Frontal cortex (tissue), 4 donors: ENCODE measurements around the gene DENND5A. TPM values are rescaled to one million over a fixed set of nuclear protein-coding genes. Genes with fewer than 3 reads are reported as not detected.
"Not testable (repeated sequence)": the region's sequence is repeated elsewhere in the genome, so short reads cannot be mapped to it uniquely, and the experiment has no call there.

Source experiments
- DNase-seq, 2 donors: peaks; one replicate each; pipeline ENCODE4 v3.0.0; 2012; ENCODE audit warnings: low spot score in 2 of 2
- FAIRE-seq: peaks from 2 replicates; lab custom pipeline; 2012; peaks lifted over from hg19 to GRCh38; lab: Jason Lieb, UNC
- total RNA-seq: library from RNA; depleted of rRNA; stranded (reverse); fragments of >200 nt; gene quantifications from one replicate; pipeline ENCODE4 v1.2.3, GENCODE V29; 2014
- donor health status: control.
- donor health status: control.
- donor health status: control.

Gene DENND5A
- total RNA-seq, 1 donor from 2014 or later = 119 TPM

DNA sequence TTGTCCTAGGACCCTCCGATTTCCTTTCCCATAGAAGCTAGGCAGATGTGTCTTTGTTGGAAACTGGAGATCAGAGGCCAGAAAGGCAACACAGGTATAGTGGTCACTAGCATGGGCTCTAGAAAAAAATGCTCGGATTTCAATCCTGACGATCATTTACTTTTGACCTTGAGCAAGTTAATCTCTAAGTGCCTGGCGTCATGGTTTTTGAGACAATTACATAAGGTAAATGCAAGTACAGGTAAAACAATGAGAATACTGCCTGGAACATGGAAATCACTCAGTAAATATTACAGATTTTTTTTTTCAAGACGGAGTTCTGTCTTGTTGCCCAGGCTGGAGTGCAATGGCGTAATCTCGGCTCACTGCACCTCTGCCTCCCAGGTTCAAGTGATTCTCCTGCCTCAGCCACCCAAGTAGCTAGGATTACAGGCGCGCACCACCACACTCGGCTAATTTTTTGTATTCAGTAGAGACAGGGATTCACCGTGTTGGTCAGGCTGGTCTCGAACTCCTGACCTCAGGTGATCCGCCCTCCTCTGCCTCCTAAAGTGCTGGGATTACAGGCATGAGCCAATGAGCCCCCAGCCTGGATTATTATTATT, 1.1 kb upstream of the DENND5A start:
- no peak for FAIRE-seq
- no peak for DNase-seq

GRCh38 chr11:9264316-9265210, 587 bp downstream of the DENND5A start:
- peak; percentile 50 to 52 for DNase-seq
- FAIRE-seq = no peak

DNA sequence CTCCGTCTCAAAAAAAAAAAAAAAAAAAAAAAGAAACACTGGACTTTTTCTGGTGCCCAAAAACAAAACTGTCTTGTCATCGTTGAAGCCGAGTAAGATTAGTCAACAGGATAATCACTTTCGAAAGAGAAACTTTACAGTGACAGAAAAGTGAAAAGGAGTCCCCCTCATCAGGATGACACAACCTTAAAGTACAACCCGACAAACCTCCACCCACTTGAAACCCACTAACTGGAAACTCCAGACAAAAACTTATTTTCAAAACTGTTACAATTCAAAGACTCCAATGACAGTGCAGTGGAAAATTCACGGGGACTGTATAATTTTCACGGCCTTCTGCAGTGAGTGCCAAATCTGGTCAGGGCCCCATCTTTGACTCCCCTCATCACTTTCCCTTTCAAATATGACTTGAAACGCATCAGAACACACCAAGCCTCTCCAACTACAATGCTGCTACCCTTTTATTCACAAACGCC, 1.3 kb downstream of the DENND5A start:
- no peak for FAIRE-seq
- peak; percentile 44 for DNase-seq

GRCh38 chr11:9260838-9261146, 4.4 kb downstream of the DENND5A start:
- DNase-seq, FAIRE-seq: not testable (repeated sequence)

DNA sequence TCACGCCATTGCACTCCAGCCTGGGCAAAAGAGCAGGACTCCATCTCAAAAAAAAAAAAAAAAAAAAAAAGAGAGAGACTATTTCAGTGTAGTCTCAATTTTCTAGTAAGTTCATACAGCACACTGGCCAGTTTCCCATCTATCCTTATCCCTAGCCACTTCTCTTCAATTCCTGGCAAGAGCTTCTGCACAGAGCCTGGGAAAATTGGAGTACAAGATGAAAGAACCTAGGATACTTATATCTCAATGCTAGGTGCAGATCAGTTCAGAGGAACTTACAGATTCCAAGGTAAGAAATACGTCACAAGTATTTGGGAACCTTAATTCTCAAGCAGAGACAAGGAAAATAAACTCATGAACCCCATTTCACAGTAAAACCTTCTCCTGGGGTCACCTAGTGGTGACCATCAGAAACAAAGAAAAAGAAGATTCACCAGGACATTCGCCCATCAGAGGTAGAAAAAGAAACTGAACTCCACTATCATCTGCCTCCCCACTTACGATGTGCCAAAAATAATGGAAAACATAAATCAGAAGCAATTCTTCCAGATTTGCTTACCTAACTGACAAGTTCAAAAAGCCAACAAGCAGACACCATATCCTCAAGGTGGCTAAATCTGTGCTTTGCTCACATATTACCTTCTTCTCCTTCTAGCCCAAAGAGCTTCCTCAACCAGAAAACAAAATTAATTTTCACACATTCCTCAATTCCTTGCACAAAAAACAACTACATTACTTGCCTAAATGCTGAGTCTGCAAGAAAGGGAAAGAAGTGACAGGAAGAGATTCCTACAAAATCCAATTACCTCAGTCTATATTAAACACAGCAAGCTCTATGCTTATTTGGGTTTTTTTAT, 4.9 kb downstream of the DENND5A start:
- FAIRE-seq = no peak
- DNase-seq = no peak

DNA sequence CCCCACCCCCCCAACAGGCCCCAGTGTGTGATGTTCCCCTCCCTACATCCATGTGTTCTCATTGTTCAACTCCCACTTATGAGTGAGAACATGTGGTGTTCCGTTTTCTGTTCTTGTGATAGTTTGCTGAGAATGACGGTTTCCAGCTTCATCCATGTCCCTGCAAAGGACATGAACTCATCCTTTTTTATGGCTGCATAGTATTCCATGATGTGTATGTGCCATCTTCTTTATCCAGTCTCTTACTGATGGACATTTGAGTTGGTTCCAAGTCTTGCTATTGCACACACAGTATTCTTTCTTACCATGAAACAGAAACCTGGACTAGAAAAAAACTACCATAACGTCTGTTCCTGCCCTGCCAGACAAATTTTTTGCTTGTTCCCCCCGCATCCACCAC, 6.9 kb downstream of the DENND5A start:
- not testable (repeated sequence) for FAIRE-seq, DNase-seq

- DNase-seq (no peak), FAIRE-seq (no peak)
These were observed 10.7 kb downstream of the DENND5A start for GRCh38 chr11:9254416-9254815.

DNA sequence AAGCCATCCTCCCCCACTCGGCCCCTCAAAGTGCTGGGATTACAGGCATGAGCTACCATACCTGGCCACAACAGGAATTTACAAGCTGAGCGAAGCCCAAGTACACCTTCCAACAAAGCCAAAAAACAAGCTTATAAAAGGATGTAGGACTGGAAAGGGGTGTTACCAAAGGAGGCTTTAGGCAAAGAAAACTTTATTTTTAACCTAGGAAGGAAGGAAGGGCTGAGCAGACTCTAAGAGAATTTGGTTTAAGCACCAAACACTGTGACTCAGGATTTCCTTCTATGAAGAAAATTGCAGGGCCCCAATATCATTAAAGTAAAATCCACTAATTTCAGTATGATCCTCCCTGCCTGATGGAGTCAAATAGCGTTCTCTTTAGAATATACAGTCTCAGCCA, 12.1 kb downstream of the DENND5A start:
- DNase-seq (no peak), FAIRE-seq (no peak)

DNA sequence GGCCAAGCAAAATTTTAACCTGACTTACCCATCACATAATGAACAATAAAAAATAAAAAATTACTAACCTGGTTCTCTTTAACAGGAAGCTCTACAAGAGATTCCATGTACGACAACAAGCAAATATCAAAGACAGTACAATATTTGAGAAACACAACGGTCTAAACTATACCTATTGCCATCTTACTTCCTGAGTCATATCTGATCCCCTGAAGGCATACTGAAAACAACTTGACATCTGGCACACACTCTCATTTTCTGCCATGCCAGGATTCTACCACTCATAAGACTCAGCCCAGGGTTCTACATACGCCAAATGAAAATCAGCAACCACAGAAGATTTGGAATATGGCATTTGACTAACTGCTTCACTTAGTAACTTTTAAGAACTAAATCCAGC, 13.8 kb downstream of the DENND5A start:
- no peak for DNase-seq
- FAIRE-seq = no peak

DNA sequence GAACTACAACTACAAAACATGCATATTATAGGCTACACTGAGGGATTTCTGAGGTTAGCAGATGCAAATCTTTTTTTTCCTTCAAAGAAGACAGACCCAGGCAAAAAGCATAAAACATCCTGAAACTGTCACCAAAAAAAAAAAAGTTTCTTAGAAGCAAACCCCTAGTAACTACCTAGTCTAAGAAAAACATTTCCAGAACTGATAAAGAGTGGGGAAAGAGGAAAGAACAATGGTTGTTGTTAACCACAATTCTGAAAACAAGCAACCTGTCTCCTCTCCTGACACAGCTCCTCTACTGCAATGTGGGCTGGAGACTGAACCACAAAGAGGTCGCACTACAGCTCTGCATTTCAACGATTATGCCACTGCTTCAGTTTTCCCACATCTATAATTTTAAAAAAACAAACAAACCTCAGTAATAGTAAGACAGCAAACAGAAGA, 15.0 kb downstream of the DENND5A start:
- FAIRE-seq = no peak
- no peak for DNase-seq

GRCh38 chr11:9249252-9249651, 15.9 kb downstream of the DENND5A start:
- FAIRE-seq (no peak), DNase-seq (no peak)

DNA sequence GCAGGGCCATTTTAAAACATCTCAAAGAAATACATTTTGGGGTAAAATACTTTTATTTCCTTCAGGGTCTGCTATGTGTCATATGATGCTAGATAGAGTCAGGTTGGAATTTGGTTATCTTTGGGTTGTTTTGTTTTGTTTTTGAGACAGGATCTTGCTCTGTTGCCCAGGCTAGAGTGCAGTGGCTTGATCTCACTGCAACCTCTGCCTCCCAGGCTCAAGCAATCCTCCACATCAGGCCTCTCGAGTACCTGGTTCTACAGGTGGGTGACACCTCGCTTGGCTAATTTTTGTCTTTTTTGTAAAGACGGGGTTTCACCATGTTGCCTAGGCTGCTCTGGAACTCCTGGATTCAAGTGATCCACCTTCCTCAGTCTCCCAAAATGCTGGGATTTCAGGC, 17.3 kb downstream of the DENND5A start:
- FAIRE-seq (no peak), DNase-seq (no peak)

GRCh38 chr11:9236242-9236641, 28.9 kb downstream of the DENND5A start:
- not testable (repeated sequence) for DNase-seq, FAIRE-seq

GRCh38 chr11:9232482-9232881, 32.7 kb downstream of the DENND5A start:
- FAIRE-seq (no peak), DNase-seq (no peak)

DNA sequence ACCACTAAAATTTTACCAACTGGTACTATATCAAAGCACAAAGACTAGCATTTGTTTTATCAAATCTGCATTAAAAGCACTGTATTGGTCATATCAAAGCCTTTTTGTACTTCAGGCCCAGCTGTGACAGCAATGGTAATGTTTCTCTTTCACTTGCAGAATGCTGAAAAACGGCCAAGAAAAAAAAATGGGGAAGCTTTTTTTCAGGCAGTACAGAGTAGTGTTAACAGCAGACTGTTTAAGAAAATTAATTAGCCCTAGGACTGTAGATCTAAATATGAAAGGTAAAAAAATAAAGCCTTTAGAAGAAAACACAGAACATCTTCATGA, 33.3 kb downstream of the DENND5A start:
- FAIRE-seq (peak; percentile 75), DNase-seq (peak; percentile 27 to 46)

DNA sequence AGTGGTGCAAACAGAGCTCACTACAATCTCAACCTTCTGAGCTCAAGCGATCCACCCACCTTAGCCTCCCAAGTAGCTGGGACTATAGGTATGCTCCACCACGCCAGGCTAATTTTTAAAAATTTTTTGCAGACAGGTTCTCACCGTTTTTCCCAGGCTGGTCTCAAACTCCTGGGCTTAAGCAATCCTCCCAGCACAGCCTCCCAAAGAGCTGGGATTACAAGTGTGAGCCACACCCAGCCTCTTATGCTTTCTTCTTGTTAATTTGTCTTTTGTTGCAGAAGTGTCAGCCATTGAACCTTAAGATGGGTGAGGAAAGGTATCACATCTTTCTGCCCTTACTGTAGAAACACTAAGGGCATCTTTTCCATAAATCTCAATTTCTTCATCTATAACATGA, 34.9 kb downstream of the DENND5A start:
- DNase-seq (no peak), FAIRE-seq (no peak)

- FAIRE-seq (no peak), DNase-seq (no peak)
These were observed 37.1 kb downstream of the DENND5A start for GRCh38 chr11:9228091-9228490.

GRCh38 chr11:9225748-9226298, 39.3 kb downstream of the DENND5A start:
- DNase-seq (no peak), FAIRE-seq (no peak)

GRCh38 chr11:9222654-9223053, 42.5 kb downstream of the DENND5A start:
- no peak for DNase-seq

DNA sequence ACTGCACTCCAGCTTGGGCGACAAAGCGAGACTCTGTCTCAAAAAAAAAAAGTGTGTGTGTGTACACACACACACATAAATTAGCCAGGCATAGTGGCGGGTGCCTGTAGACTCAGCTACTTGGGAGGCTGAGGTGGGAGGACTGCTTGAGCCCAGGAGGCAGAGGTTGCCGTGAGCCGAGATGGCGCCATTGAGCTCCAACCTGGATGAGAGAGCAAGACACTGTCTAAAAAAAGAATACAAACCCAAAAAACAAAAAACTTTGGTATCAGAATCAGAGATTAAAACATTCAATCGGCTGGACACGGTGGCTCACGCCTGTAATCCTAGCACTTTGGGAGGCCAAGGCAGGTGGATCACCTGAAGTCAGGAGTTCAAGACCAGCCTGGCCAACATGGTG, 44.3 kb downstream of the DENND5A start:
- DNase-seq = not testable (repeated sequence)

More at GRCh38 chr11:9222654-9223053, 42.5 kb downstream of the DENND5A start:
- FAIRE-seq = no peak

More for the DNA sequence above, 44.3 kb downstream of the DENND5A start:
- FAIRE-seq = not testable (repeated sequence)
